Posterior cingulate gyrus (tissue), 11 donors: ENCODE data around the gene EPC1.

Experiments
- DNase-seq, 10 donors: peaks; one replicate each; pipeline versions ENCODE4 v3.0.0 to v3.0.0-alpha.2; 2020 to 2021; ENCODE audit warnings: mixed read lengths in 3 of 10
- intact Hi-C: fragments of 100-400 bp; cut with DNase I; formaldehyde crosslinking; loops from one replicate; pipeline ENCODE4 v1.15.1; 2023

EPC1 gene

GRCh38 chr10:32340596-32341180, 6.3 kb downstream of the EPC1 start:
- intact Hi-C loops, result no loop called here
- DNase-seq, result no peak

- no peak for DNase-seq
- intact Hi-C loops, result no loop called here
These were observed 8.7 kb downstream of the EPC1 start for GRCh38 chr10:32338262-32338661.

- intact Hi-C loops, result no loop called here
- DNase-seq, result no peak
These were observed 9.6 kb downstream of the EPC1 start for GRCh38 chr10:32337350-32337749.

- no peak for DNase-seq
These were observed 13.1 kb downstream of the EPC1 start for GRCh38 chr10:32333849-32334248.

GRCh38 chr10:32332299-32332750, 14.6 kb downstream of the EPC1 start:
- intact Hi-C loops, result no loop called here
- peak in 2 of 10 donors; percentile 15 to 63 for DNase-seq

More at GRCh38 chr10:32333849-32334248, 13.1 kb downstream of the EPC1 start:
- intact Hi-C loops, result no loop called here

GRCh38 chr10:32331606-32332005, 15.4 kb downstream of the EPC1 start:
- intact Hi-C loops, result no loop called here

GRCh38 chr10:32330214-32330613, 16.7 kb downstream of the EPC1 start:
- DNase-seq, result no peak
- intact Hi-C loops, result no loop called here

More at GRCh38 chr10:32331606-32332005, 15.4 kb downstream of the EPC1 start:
- no peak for DNase-seq

- intact Hi-C loops, result no loop called here
- DNase-seq, result no peak
These were observed 17.9 kb downstream of the EPC1 start for GRCh38 chr10:32329061-32329460.

- intact Hi-C loops, result no loop called here
- no peak for DNase-seq
These were observed 18.5 kb downstream of the EPC1 start for GRCh38 chr10:32328499-32328898.

GRCh38 chr10:32327364-32327691, 19.6 kb downstream of the EPC1 start:
- intact Hi-C loops, result no loop called here
- no peak for DNase-seq

GRCh38 chr10:32326680-32327363, 20.1 kb downstream of the EPC1 start:
- intact Hi-C loops, result no loop called here
- no peak for DNase-seq

GRCh38 chr10:32326119-32326518, 20.8 kb downstream of the EPC1 start:
- DNase-seq, result no peak
- intact Hi-C loops, result no loop called here

- intact Hi-C loops, result no loop called here
- DNase-seq, result no peak
These were observed 23.9 kb downstream of the EPC1 start for GRCh38 chr10:32323051-32323450.

GRCh38 chr10:32321016-32321631, 25.8 kb downstream of the EPC1 start:
- DNase-seq, result no peak

GRCh38 chr10:32318476-32318896, 28.5 kb downstream of the EPC1 start:
- DNase-seq, result no peak
- intact Hi-C loops, result no loop called here

More at GRCh38 chr10:32321016-32321631, 25.8 kb downstream of the EPC1 start:
- intact Hi-C loops, result no loop called here

GRCh38 chr10:32317795-32318357, 29.1 kb downstream of the EPC1 start:
- intact Hi-C loops, result no loop called here
- DNase-seq, result no peak

- intact Hi-C loops, result no loop called here
- no peak for DNase-seq
These were observed 31.5 kb downstream of the EPC1 start for GRCh38 chr10:32315424-32315823.

GRCh38 chr10:32314588-32314987, 32.4 kb downstream of the EPC1 start:
- intact Hi-C loops, result no loop called here
- no peak for DNase-seq

GRCh38 chr10:32308027-32308603, 38.8 kb downstream of the EPC1 start:
- intact Hi-C loops, result no loop called here
- DNase-seq, result no peak

- DNase-seq, result no peak
- intact Hi-C loops, result no loop called here
These were observed 39.3 kb downstream of the EPC1 start for GRCh38 chr10:32307609-32308008.

GRCh38 chr10:32299354-32299980, 47.5 kb downstream of the EPC1 start:
- intact Hi-C loops, result no loop called here
- no peak for DNase-seq
